Measurements from ENCODE around the gene SERPINA9. TPM values are rescaled to one million over a fixed set of nuclear protein-coding genes. Genes with fewer than 3 reads are reported as not detected.

SERPINA9 gene
- total and polyA plus RNA-seq, 2 of the 8 experiments (the other 6 are each of a cell fraction or from before 2014, with no cell fraction given), result not detected

DNA sequence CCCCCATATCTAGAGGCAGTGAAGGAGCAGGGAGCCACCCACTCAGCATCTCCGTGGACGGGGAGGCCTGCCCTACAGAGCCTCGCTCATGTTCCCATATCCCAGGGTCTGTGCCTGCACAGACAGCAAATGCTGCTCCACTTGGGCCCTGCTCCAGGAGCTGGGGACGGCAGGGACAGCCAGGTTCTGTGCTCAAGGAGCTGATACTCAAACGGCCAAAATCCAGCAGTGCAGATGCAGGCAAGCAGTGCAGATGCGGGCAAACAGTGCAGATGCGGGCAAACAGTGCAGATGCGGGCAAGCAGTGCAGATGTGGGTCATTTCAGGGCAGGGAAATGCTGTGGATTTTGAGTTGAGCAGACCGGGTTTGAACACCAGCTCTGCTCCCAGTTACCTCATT lies 39.4 kb upstream of the SERPINA9 start (continued):
- TF ChIP-seq, protein P1, sequence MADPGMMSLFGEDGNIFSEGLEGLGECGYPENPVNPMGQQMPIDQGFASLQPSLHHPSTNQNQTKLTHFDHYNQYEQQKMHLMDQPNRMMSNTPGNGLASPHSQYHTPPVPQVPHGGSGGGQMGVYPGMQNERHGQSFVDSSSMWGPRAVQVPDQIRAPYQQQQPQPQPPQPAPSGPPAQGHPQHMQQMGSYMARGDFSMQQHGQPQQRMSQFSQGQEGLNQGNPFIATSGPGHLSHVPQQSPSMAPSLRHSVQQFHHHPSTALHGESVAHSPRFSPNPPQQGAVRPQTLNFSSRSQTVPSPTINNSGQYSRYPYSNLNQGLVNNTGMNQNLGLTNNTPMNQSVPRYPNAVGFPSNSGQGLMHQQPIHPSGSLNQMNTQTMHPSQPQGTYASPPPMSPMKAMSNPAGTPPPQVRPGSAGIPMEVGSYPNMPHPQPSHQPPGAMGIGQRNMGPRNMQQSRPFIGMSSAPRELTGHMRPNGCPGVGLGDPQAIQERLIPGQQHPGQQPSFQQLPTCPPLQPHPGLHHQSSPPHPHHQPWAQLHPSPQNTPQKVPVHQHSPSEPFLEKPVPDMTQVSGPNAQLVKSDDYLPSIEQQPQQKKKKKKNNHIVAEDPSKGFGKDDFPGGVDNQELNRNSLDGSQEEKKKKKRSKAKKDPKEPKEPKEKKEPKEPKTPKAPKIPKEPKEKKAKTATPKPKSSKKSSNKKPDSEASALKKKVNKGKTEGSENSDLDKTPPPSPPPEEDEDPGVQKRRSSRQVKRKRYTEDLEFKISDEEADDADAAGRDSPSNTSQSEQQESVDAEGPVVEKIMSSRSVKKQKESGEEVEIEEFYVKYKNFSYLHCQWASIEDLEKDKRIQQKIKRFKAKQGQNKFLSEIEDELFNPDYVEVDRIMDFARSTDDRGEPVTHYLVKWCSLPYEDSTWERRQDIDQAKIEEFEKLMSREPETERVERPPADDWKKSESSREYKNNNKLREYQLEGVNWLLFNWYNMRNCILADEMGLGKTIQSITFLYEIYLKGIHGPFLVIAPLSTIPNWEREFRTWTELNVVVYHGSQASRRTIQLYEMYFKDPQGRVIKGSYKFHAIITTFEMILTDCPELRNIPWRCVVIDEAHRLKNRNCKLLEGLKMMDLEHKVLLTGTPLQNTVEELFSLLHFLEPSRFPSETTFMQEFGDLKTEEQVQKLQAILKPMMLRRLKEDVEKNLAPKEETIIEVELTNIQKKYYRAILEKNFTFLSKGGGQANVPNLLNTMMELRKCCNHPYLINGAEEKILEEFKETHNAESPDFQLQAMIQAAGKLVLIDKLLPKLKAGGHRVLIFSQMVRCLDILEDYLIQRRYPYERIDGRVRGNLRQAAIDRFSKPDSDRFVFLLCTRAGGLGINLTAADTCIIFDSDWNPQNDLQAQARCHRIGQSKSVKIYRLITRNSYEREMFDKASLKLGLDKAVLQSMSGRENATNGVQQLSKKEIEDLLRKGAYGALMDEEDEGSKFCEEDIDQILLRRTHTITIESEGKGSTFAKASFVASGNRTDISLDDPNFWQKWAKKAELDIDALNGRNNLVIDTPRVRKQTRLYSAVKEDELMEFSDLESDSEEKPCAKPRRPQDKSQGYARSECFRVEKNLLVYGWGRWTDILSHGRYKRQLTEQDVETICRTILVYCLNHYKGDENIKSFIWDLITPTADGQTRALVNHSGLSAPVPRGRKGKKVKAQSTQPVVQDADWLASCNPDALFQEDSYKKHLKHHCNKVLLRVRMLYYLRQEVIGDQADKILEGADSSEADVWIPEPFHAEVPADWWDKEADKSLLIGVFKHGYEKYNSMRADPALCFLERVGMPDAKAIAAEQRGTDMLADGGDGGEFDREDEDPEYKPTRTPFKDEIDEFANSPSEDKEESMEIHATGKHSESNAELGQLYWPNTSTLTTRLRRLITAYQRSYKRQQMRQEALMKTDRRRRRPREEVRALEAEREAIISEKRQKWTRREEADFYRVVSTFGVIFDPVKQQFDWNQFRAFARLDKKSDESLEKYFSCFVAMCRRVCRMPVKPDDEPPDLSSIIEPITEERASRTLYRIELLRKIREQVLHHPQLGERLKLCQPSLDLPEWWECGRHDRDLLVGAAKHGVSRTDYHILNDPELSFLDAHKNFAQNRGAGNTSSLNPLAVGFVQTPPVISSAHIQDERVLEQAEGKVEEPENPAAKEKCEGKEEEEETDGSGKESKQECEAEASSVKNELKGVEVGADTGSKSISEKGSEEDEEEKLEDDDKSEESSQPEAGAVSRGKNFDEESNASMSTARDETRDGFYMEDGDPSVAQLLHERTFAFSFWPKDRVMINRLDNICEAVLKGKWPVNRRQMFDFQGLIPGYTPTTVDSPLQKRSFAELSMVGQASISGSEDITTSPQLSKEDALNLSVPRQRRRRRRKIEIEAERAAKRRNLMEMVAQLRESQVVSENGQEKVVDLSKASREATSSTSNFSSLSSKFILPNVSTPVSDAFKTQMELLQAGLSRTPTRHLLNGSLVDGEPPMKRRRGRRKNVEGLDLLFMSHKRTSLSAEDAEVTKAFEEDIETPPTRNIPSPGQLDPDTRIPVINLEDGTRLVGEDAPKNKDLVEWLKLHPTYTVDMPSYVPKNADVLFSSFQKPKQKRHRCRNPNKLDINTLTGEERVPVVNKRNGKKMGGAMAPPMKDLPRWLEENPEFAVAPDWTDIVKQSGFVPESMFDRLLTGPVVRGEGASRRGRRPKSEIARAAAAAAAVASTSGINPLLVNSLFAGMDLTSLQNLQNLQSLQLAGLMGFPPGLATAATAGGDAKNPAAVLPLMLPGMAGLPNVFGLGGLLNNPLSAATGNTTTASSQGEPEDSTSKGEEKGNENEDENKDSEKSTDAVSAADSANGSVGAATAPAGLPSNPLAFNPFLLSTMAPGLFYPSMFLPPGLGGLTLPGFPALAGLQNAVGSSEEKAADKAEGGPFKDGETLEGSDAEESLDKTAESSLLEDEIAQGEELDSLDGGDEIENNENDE (IDR thresholded peaks at IDR 0.05; ENCODE audit: insufficient replicate concordance, low read length), result no peak
- TF ChIP-seq GTF2F1 (IDR thresholded peaks at IDR 0.05; ENCODE audit: borderline replicate concordance, low read depth, low read length) (no peak), EGR1 (IDR thresholded peaks at IDR 0.05; ENCODE audit: borderline replicate concordance, low read depth, low read length) (no peak)

Measured in H1 (cell line).